Endometrial microvascular endothelial cells (primary cell): ENCODE results near the gene INPP4A. TPM values are rescaled to one million over a fixed set of nuclear protein-coding genes. Genes with fewer than 3 reads are reported as not detected.

Experiments
- in situ Hi-C: cut with HindIII; loops from 2 replicates; pipeline ENCODE4 v1.10.0; 2017; ENCODE audit warnings: low sequenced_read_pairs, low pct_unique_long_range_greater_than_20kb; ENCODE audit errors: inconsistent ontology term
- total RNA-seq: library from RNA; depleted of rRNA; stranded (reverse); fragments of >200 nt; gene quantifications from one replicate; pipeline ENCODE4 v1.2.3, GENCODE V29; 2015; ENCODE audit errors: inconsistent ontology term

Gene INPP4A
- total RNA-seq, 1 donor from 2014 or later, result 25.3 TPM

DNA sequence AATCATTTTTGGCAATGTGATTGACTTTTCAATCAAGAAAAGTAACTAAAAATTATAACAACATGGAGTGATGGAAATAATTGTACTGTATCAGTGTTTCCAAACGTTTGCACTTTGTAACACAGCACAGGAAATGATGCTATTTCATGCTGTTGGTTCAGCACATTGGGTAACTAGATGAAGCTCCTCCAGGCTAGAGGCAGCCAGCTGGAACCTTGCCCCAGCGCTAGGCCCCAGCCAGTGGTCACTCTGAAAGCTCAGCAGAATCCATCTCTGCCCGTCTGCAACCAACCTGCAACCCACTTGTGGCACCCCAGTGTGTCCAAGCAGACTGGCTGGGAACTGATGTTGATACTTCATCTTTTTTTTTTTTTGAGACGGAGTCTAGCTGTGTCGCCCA, 179.0 kb downstream of the INPP4A start:
- in situ Hi-C loops, result loop anchor here (25.0 kb wide), 1 partner anchor 114 kb away; the partner anchor contains the start of gene MGAT4A

DNA sequence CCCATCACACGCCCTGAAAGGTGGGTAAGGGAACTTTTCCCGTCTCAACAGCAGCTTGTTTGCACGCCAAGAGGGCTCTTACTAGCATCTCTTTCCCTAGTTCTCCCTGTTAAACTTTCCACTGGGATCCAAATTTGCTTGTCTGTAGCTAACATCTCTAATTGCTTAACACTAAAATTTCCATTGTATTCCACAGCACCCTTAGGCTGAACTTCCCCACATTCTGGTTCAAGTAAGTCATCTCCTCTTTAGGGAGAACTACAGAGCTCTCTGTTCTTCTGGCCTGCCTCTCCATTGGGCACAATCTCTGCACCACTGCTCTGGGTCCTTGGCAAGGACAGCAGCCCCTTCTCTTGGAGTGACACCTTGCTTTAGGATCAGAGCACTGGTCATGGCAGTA, 187.7 kb downstream of the INPP4A start:
- in situ Hi-C loops, result no loop called here

DNA sequence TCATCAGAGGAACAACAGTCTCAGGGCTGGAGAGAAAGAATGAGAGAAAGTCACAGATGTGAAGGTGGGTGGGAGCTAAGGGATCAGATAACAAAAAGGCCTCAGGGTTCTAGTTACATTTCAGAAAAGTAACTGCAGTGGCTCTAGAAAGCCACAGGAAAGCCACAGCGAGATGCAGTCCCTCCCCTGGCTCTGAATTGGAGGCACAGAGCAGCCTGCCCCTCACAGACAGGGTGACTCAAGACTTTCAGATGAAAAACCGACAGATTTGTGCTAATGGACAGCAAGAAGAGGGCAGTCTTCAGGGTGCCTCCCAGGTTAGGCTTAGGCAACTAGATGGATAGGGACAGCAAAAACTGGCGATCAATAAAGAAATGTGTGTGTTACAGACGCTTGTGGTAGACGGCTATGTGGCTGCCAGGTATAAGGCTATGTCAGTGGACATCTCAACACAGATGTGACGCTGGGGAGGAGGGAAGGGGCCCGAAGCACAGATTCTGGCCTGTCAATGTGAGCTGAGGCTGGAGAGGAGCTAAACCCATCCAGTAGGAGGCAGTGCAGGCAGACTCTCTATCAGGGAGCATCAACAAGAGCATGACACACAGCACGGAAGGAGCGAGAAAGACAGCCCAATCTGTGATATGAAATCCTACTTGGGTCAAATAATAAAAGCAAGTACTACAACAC, 189.9 kb downstream of the INPP4A start:
- in situ Hi-C loops, result no loop called here

DNA sequence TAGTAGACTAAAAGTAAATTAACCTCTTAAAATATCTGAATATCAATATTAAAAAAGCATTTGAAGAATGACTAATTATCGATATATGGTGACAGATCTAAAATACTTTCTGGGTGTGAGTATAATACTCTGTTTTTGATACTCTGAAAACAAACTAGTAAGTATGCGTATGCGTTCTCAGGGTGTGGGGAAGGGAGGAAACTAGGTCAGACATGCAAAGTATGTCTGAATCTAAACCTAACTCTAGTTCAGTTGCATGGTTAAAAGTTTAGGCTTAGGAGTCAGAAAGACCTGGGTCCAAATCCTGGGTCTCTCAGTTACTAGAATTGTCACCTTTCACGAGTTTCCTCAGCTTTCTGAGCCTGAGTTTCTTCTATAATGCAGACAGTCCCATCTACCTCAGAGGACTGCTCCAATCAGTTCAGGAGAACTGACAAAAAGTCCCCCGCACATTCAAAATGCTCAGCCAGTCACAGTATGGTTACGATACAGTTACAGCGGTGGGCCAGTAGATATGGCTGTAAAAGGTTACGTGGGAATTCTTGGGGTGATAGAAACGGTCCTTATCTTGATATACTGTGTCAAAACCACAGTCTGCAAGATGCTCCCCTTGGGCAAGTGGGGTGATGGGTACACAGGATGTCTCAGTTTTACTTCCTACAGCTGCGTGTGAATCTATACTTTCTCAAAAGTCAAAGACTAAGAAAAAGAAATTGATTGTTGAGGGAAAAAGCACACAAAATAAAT, 192.9 kb downstream of the INPP4A start:
- in situ Hi-C loops, result no loop called here

DNA sequence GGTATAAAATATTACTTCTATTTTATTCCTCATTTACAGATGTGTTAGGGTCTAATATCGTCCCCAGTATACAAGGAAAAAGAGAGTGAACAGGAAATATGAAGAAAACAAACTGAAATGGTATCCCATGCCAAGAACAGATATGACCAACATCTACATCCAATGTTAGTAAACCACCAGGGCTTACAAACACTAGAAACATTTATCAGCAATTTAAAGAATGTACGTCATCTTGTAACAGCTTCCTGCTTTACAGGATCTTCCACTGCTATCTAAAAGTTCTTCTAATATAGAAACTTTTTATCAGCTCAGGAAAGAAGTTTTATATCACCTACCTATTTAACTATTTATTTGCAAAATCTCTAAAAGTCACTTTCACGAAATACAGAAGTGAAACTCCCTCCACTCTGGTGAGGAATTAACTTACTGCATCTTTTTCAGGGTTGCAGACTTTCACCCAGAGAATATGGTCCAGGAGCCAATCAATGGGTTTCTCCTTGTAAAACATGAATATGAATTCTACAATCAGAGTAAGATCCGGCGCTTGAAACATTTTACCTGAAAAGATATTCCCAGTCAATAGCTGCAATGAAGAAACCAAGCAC, 198.9 kb downstream of the INPP4A start:
- in situ Hi-C loops, result no loop called here

Other genes starting within 250 kb of the INPP4A start
- gene CNGA3, start 98.4 kb upstream of the INPP4A start, total RNA-seq, result not detected
- 14.0 TPM for gene COA5, start 163.7 kb downstream of the INPP4A start, total RNA-seq
- gene UNC50, start 163.7 kb downstream of the INPP4A start, total RNA-seq, result 54.6 TPM